ENCODE results near the gene WDR54.
A peak's percentile ranks its signal among the peaks of the same experiment; 100 is the strongest.
"Not testable (repeated sequence)": the region's sequence is repeated elsewhere in the genome, so short reads cannot be mapped to it uniquely, and the experiment has no call there.

WDR54 gene

GRCh38 chr2:74458132-74458937, 36.8 kb downstream of the WDR54 start, which contains the start of gene WBP1:
Gene WBP1, plus strand, starts transcription at chr2:74458438. Its CDS starts 165 bp downstream, at chr2:74458603.
- DNase-seq: peak; percentile 100

DNA sequence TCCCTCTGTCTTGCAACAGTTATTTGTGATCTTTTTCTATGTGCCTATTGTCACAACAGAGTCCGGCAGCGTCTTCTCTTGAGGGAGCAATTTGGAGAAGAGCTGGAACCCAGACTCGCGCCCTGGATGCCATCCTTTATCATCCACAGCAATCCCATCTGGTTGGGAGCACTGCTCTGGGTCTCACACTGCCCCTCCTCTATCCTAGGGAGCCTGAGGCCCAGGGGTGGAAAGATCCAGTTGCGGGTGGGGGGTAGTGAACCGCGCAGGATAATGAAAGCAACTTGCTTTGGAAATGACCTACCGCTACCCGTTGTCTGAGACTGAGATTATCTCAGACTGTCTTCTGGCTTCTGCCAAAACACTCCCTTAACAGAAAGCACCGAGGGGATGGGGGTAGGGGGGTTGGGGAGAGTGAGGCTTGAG, 37.4 kb downstream of the WDR54 start:
- DNase-seq: no peak

- not testable (repeated sequence) for DNase-seq
These were observed 38.1 kb downstream of the WDR54 start for GRCh38 chr2:74459503-74460118.

DNA sequence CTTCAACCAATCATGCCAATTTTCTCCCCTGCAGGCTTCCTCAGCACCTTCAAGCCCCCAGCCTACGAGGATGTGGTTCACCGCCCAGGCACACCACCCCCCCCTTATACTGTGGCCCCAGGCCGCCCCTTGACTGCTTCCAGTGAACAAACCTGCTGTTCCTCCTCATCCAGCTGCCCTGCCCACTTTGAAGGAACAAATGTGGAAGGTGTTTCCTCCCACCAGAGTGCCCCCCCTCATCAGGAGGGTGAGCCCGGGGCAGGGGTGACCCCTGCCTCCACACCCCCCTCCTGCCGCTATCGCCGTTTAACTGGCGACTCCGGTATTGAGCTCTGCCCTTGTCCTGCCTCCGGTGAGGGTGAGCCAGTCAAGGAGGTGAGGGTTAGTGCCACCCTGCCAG, 38.7 kb downstream of the WDR54 start:
- DNase-seq: not testable (repeated sequence)

GRCh38 chr2:74461187-74462053, 39.9 kb downstream of the WDR54 start:
- no peak for DNase-seq

DNA sequence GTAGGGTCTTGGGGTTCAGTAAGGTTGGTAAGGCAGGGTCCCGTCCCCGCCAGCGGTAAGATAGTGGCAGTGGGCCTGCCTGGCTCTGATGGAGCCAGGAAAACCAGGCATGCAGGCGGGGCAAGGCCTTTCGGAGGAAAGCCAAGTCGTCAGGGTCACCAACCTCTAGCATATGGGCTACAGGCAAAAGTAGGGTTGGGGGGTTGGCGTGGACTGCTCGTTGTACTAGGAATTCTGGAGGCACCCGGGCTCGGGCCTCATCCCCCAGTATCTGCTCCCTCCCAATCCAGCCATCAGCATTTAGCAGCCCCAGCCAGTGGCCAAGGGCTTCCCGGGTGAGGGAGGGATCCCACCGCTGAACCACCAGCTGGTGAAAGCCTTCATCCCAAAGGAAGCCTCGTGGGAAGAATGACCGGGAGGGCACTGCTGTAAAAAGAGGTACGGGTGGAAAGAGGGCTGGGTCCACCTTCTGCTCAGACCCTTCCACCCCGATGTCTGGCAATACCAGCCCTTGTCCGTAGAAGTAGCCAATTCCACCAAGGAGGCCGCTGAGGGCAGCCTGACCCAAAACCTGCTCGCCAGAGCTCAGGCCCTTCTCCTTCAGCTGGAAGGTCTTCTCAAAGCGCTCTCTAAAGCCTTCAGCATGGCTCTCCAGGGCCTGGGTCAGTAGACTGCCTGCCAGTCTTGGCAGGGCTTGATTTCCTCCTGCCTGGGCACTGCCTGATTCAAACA, 40.7 kb downstream of the WDR54 start:
- DNase-seq: no peak

- no peak for DNase-seq
These were observed 41.2 kb downstream of the WDR54 start for GRCh38 chr2:74462786-74463105.

DNA sequence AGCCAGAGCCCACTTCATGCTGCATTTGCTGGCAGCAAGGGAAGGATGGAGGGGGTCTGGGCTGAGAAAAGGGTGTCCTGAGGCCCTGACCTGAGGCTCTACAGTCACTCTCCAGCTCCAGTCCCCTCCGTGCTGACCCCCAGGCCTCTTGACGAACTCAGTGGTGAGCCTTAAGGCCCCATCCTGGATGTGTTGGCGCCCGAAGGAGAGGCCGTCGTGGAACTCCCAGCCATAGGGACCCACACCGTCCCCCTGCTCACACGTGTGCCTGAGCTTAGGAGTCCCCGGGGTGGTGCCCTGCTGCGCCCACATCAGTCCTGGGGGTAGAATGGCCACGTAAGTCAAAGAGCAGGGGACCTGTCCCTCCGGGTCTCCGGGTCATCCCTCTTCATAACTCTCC, 42.9 kb downstream of the WDR54 start:
- no peak for DNase-seq

DNA sequence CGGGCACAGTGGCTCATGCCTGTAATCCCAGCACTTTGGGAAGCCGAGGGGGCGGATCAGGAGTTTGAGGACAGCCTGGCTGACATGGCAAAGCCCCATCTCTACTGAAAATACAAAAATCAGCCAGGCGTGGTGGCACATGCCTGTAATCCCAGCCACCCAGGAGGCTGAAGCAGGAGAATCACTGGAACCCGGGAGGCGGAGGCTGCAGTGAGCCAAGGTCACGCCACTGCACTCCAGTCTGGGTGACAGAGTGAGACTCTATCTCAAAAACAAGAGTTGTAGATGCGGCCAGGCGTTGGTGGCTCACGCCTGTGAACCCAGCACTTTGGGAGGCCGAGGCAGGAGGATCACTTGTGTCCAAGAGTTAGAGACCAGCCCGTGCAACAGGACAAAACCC, 49.2 kb downstream of the WDR54 start:
- DNase-seq: not testable (repeated sequence)

DNA sequence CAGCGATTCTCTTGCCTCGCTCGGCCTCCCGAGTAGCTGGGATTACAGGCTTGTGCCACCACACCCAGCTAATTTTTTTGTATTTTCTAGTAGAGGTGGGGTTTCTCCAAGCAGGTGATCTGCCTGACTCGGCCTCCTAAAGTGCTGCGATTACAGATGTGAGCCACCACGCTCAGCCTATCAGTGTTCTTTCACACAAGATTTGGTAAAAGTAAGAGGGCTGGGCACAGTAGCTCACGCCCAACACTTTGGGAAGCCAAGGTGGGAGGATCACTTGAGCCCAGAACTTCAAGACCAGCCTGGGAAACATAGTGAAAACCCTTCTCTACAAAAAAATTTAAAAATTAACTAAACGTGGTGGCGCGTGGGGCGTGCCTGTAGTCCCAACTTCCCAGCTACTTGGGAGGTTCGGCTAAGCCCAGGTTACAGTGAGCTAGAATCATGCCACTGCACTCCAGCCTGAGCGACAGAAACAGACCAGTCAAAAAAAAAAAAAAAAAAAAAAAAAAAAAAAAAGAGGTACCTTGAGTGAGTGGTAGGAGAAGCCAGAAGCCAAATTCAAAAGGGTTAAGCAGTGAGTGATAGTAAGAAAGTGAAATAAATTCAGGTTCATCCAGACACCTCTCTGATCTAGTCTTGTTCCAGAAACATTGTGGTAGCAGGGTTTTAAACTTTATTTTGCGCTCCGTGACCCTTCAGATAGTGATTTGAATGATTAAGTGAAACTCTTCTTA, 50.0 kb downstream of the WDR54 start:
- DNase-seq: no peak

DNA sequence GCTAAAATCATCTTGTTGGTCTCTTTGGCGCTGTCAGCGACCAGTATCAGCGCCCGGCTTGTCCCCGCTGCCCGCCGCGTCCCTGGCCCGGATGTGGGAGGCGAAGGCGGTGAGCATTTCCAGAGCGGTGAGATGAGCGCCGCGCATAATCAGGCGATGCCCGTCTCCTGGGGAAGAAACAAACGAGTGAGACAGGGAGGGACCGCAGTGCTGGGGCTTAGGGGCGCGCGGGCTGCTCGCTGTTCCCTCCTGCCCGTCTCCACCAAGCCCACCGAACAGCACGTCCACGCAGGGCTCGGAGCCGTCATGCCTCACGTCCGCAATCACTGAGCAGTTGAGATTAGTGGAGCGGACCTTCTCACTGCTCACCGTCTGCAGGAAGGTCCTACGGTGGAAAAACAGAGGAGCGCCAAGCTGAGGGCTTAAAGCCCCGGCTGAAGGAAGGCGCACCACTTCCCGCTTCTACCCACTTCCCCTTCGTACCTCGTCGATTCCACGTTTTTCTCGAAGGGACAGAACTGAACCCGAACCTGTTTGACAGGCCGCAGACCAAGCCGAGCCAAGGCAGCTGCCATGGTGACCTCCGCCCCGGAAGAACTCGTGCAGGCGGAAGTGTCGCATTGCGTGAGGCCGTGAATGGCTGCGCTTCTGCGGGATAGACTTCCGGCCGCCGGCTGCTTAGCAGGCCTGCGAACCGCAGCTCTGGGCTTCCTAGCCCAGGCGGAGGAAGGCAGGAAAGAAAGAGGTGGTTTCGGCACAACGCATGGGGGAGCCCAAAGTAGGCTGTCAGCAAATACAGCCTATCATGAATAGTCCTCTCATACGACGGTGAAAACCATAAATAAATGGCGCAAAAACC, 50.8 kb downstream of the WDR54 start, which contains the start of gene MRPL53:
TSS of gene MRPL53 (minus strand) at position 595 of the 859 bp plus-strand sequence. CDS start at position 575, 20 bp downstream.
- DNase-seq: peak; percentile 94

DNA sequence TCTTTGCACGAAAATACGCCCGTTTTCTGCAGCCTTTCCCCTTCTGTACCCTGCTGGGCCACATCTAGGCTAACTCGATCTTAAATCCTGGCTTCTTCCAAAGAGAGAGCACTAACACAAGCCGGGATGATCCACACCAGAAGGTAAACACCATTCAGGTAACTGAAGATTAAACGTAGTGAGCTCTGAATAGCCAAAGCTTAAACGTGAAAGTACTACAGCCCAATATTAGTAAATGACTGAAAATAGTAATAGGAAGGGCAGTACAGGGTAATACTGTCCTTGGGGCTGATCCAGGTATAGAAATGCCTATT, 51.4 kb downstream of the WDR54 start:
- DNase-seq: no peak

DNA sequence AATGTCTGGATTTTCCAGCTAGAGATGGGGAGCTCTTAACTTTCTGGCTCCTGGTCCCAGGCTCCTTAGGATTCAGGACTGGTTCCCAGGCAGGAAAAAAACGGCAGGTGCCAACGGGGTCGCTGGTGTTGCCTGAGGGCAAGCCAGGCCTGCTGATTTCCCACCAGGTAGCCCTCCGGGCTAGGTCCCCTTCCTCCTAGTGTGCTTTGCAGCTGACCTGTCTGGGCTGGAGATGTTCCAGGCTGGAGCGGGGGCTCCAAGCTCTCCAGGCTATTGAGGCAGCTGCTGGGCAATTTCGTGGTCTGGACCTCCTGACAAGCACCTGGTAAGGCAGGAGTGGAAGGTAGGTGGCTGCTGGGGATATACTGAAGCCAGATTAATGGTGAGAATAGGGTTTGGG, 53.0 kb downstream of the WDR54 start:
- DNase-seq: no peak

DNA sequence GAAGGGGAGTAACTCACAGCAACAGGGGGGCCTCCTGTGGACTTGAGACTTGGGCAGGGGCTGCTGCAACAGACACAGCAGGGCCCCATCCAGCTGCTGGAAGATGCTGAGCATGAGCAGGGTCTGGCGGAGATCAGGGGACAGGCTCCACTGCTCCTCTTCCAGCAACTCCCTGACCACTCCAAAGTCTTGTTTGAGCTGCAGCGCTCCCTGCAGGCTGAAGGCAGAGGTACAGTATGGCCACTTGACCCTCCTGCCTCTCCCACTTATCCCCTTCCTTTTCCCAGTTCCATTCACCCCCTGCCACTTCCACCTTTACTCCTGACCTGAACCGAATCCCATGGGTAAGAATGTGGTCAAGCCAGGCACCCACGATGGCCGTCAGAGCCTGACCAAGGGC, 53.4 kb downstream of the WDR54 start:
- DNase-seq: no peak

Data from CD4-positive, alpha-beta T cell treated with Interferon gamma for 1 hour (primary cell).